DND-41 (cell line): ENCODE measurements around the gene FXR2.

Source experiments
- ATAC-seq: fragments of 200-7000 bp; cut with Tn5 transposase; 3 replicates; pipeline ENCODE4 v1.9.1; 2021; ENCODE audit warnings: low read depth; ENCODE audit not compliant: insufficient read depth
- DNase-seq: peaks from one replicate; pipeline ENCODE4 v3.0.0-alpha.2; 2020
- H2AFZ ChIP-seq: 2 replicates; pipeline ENCODE4 v1.6.0; 2012; ENCODE audit warnings: low read depth, low read length
- H3K27ac ChIP-seq: 2 replicates; pipeline ENCODE4 v1.5.1; 2012; ENCODE audit warnings: low read length, inconsistent platforms
- H3K27me3 ChIP-seq: fragments of 200-600 bp; sonication (generic); 2 replicates; pipeline ENCODE4 v1.6.0; 2012; ENCODE audit warnings: low read length, mild to moderate bottlenecking, inconsistent platforms; ENCODE audit not compliant: insufficient read depth, poor library complexity
- H3K36me3 ChIP-seq: 2 replicates; pipeline ENCODE4 v1.5.1; 2012; ENCODE audit warnings: low read length, inconsistent platforms; ENCODE audit not compliant: insufficient read depth
- H3K4me1 ChIP-seq: 2 replicates; pipeline ENCODE4 v1.5.1; 2012; ENCODE audit warnings: mild to moderate bottlenecking, low read length; ENCODE audit not compliant: insufficient read depth
- H3K4me2 ChIP-seq: 2 replicates; pipeline ENCODE4 v1.6.0; 2012; ENCODE audit warnings: mild to moderate bottlenecking, moderate library complexity, low read length, inconsistent platforms; ENCODE audit not compliant: insufficient read depth
- H3K4me3 ChIP-seq, 2 experiments: fragments of 200-600 bp in 1 of 2; shearing (Covaris generic) in 1 of 2; 2 replicates each; pipeline ENCODE4 v1.5.1; 2012 to 2016; ENCODE audit warnings: inconsistent platforms in 2 of 2, low read length in 2 of 2, mild to moderate bottlenecking in 2 of 2, low read depth in 1 of 2, moderate library complexity in 1 of 2
- H3K79me2 ChIP-seq: 2 replicates; pipeline ENCODE4 v1.6.0; 2012; ENCODE audit warnings: low read length, inconsistent platforms; ENCODE audit not compliant: insufficient read depth
- H3K9ac ChIP-seq: 2 replicates; pipeline ENCODE4 v1.6.0; 2012; ENCODE audit warnings: low read depth, mild to moderate bottlenecking, inconsistent platforms, low read length, moderate library complexity
- H3K9me3 ChIP-seq: 2 replicates; pipeline ENCODE4 v1.5.1; 2012; ENCODE audit warnings: low read length, moderate library complexity, mild to moderate bottlenecking, inconsistent platforms; ENCODE audit not compliant: insufficient read depth, severe bottlenecking
- H4K20me1 ChIP-seq: 2 replicates; pipeline ENCODE4 v1.6.0; 2012; ENCODE audit warnings: low read length; ENCODE audit not compliant: insufficient read depth
- CTCF ChIP-seq: IDR thresholded peaks from 2 replicates; pipeline ENCODE4 v1.5.1; 2012; ENCODE audit warnings: borderline replicate concordance, low read length, moderate library complexity, mild to moderate bottlenecking; ENCODE audit not compliant: poor library complexity, severe bottlenecking; ENCODE audit errors: extremely low read depth
- EZH2 ChIP-seq: IDR thresholded peaks from 3 replicates; pipeline ENCODE4 v1.6.1; 2012; ENCODE audit warnings: borderline replicate concordance, low read depth, mild to moderate bottlenecking, moderate library complexity, low read length, inconsistent platforms; ENCODE audit not compliant: severe bottlenecking

FXR2 gene

GRCh38 chr17:7560172-7561027, 54.3 kb downstream of the FXR2 start:
- Histone ChIP-seq H3K4me1 (peaks cover 49% of the 10 kb centered on the region), H4K20me1 (peaks cover 13% of the 10 kb centered on the region; the same call in 1 of the 2 replicates), H3K36me3 (peaks cover 28% of the 10 kb centered on the region), H3K9ac (peak overlapping the region; percentile 91), H3K4me2 (peak overlapping the region; percentile 90), H3K79me2 (peaks cover 47% of the 10 kb centered on the region), H3K4me3 (peak overlapping the region; percentile 44 to 79; a peak in 3 of 4 replicates), H3K27me3 (no peaks in the 10 kb centered on the region), H3K27ac (peak overlapping the region; percentile 86), H2AFZ (peak overlapping the region; percentile 88), H3K9me3 (no peaks in the 10 kb centered on the region)
- TF ChIP-seq CTCF: no peak
- TF ChIP-seq EZH2: no peak
- DNase-seq (no peak), ATAC-seq (no peak)

DNA sequence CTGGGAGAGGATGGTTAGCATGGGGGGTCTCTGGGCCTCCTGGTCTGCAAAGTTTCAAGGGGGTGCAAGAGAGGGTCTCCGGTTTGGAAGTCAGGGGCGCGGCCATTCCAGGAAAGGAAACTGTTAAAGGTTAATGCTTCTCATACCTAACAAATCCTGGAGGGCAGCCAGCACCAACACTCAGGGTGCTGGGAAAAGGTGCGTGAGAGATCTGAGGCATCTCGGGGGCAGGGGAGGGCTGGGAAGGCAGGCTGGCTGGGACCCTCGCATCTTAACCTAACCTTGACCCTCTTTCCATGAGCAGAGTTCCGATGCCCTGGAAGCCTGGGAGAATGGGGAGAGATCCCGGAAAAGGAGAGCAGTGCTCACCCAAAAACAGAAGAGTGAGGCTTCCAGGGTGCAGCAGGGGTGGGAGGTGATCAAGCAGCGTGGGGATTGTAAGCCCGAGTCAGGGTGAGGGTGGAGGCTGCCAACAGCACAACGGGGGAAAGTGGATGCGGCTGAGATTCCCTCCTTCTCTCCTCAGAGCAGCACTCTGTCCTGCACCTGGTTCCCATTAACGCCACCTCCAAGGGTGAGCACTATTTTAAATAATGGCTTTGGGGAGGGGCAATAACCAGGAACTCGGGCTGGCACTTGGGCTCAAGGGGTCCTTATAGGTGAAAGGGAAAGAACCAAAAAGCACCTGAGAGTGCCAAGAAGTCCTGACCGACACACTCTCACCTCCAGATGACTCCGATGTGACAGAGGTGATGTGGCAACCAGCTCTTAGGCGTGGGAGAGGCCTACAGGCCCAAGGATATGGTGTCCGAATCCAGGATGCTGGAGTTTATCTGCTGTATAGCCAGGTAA, 55.2 kb downstream of the FXR2 start:
- H3K79me2 ChIP-seq: peaks cover 38% of the 10 kb centered on the region
- DNase-seq (no peak), ATAC-seq (no peak)
- no peak overlapping the region for H3K27ac ChIP-seq
- H2AFZ ChIP-seq: no peak overlapping the region
- peaks cover 6% of the 10 kb centered on the region; the same call in 1 of the 2 replicates for H4K20me1 ChIP-seq
- H3K9ac ChIP-seq: no peak overlapping the region; the same call in 1 of the 2 replicates
- no peaks in the 10 kb centered on the region for H3K9me3 ChIP-seq
- H3K27me3 ChIP-seq: no peaks in the 10 kb centered on the region
- peaks cover 41% of the 10 kb centered on the region for H3K4me1 ChIP-seq
- H3K4me3 ChIP-seq: no peak overlapping the region
- peaks cover 20% of the 10 kb centered on the region for H3K36me3 ChIP-seq
- no peak overlapping the region; the same call in 1 of the 2 replicates for H3K4me2 ChIP-seq
- TF ChIP-seq CTCF (no peak), EZH2 (no peak)

- H3K79me2 ChIP-seq: peaks cover 30% of the 10 kb centered on the region
- DNase-seq (no peak), ATAC-seq (no peak)
- no peaks in the 10 kb centered on the region for H3K27me3 ChIP-seq
- H2AFZ ChIP-seq: no peak within 1 kb of the TSS
- TF ChIP-seq EZH2: no peak
- no peak within 1 kb of the TSS for H3K4me2 ChIP-seq
- no peak within 1 kb of the TSS for H3K27ac ChIP-seq
- H3K4me3 ChIP-seq: no peak within 1 kb of the TSS
- H3K9me3 ChIP-seq: no peaks in the 10 kb centered on the region
- H3K36me3 ChIP-seq: peaks cover 12% of the 10 kb centered on the region
- H4K20me1 ChIP-seq: peaks cover 3% of the 10 kb centered on the region; the same call in 1 of the 2 replicates
- H3K4me1 ChIP-seq: peaks cover 37% of the 10 kb centered on the region
- no peak within 1 kb of the TSS for H3K9ac ChIP-seq
Observed at GRCh38 chr17:7558544-7559319, 56.0 kb downstream of the FXR2 start, which contains the start of gene TNFSF13. TSS of gene TNFSF13 (plus strand) at chr17:7558750. CDS start at chr17:7559040, 290 bp downstream.
